Mesenchymal stem cell (in vitro differentiated cells and primary cell): ENCODE results near the gene CD7.
A peak's percentile ranks its signal among the peaks of the same experiment; 100 is the strongest.

Source experiments
- DNase-seq: peaks from one replicate; pipeline ENCODE4 v3.0.0-alpha.2; 2013
- H2AFZ ChIP-seq: one replicate; pipeline ENCODE4 v1.6.1; 2013; ENCODE audit warnings: low read depth, mild to moderate bottlenecking, control low read depth, inconsistent platforms, low read length, moderate library complexity
- H2AK5ac ChIP-seq: 2 replicates; pipeline ENCODE4 v1.6.1; 2013; ENCODE audit warnings: low read length, moderate library complexity, mild to moderate bottlenecking, inconsistent platforms; ENCODE audit not compliant: severe bottlenecking
- H2BK120ac ChIP-seq: one replicate; pipeline ENCODE4 v1.6.1; 2013; ENCODE audit warnings: low read depth, mild to moderate bottlenecking, inconsistent platforms, low read length, moderate library complexity
- H2BK12ac ChIP-seq, 2 experiments: one replicate each; pipeline ENCODE4 v1.6.1; 2013; ENCODE audit warnings: inconsistent platforms in 2 of 2, low read length in 2 of 2, mild to moderate bottlenecking in 2 of 2, moderate library complexity in 2 of 2, control low read depth in 1 of 2
- H2BK15ac ChIP-seq: one replicate; pipeline ENCODE4 v1.6.1; 2013; ENCODE audit warnings: mild to moderate bottlenecking, low read depth, inconsistent platforms; ENCODE audit not compliant: poor library complexity, severe bottlenecking
- H2BK5ac ChIP-seq: 2 replicates; pipeline ENCODE4 v1.6.1; 2013; ENCODE audit warnings: low read depth, mild to moderate bottlenecking, low read length, control low read depth, inconsistent platforms; ENCODE audit not compliant: poor library complexity, severe bottlenecking
- H3K14ac ChIP-seq, 2 experiments: one replicate each; pipeline ENCODE4 v1.6.1; 2013; ENCODE audit warnings: inconsistent platforms in 2 of 2, low read length in 2 of 2, control low read depth in 1 of 2, mild to moderate bottlenecking in 1 of 2, moderate library complexity in 1 of 2
- H3K18ac ChIP-seq, 2 experiments: one replicate each; pipeline ENCODE4 v1.6.1; 2013; ENCODE audit warnings: inconsistent platforms in 2 of 2, low read length in 2 of 2, control low read depth in 1 of 2, low read depth in 1 of 2, mild to moderate bottlenecking in 1 of 2
- H3K23ac ChIP-seq, 2 experiments: one replicate each; pipeline ENCODE4 v1.6.1; 2013; ENCODE audit warnings: inconsistent platforms in 2 of 2, low read length in 2 of 2, mild to moderate bottlenecking in 2 of 2, moderate library complexity in 2 of 2, control low read depth in 1 of 2
- H3K27ac ChIP-seq: 2 replicates; pipeline ENCODE4 v1.5.1; 2013; ENCODE audit warnings: mild to moderate bottlenecking, moderate library complexity, low read length, control low read depth, inconsistent platforms; ENCODE audit not compliant: poor library complexity, severe bottlenecking
- H3K27me3 ChIP-seq, 2 experiments: 2 replicates each; pipeline versions ENCODE4 v1.6.1 to v1.7.0; 2013; ENCODE audit warnings: low read length in 2 of 2, mild to moderate bottlenecking in 2 of 2, moderate library complexity in 2 of 2, control low read depth in 1 of 2, inconsistent platforms in 1 of 2; ENCODE audit not compliant: control insufficient read depth in 1 of 2, insufficient read depth in 1 of 2
- H3K36me3 ChIP-seq, 2 experiments: 2 replicates each; pipeline versions ENCODE4 v1.6.1 to v1.7.0; 2013; ENCODE audit warnings: low read length in 2 of 2, control low read depth in 1 of 2, inconsistent platforms in 1 of 2, low read depth in 1 of 2, mild to moderate bottlenecking in 1 of 2; ENCODE audit not compliant: insufficient read depth in 2 of 2, control insufficient read depth in 1 of 2
- H3K4ac ChIP-seq, 2 experiments: one replicate each; pipeline ENCODE4 v1.6.1; 2013; ENCODE audit warnings: inconsistent platforms in 2 of 2, low read length in 2 of 2, mild to moderate bottlenecking in 2 of 2, moderate library complexity in 2 of 2, control low read depth in 1 of 2, low read depth in 1 of 2
- H3K4me1 ChIP-seq: 2 replicates; pipeline ENCODE4 v1.6.1; 2013; ENCODE audit warnings: low read depth, low read length, control low read depth; ENCODE audit not compliant: control insufficient read depth, insufficient read depth
- H3K4me2 ChIP-seq: 2 replicates; pipeline ENCODE4 v1.6.1; 2013; ENCODE audit warnings: low read length, mild to moderate bottlenecking, inconsistent platforms; ENCODE audit not compliant: poor library complexity, severe bottlenecking
- H3K4me3 ChIP-seq, 2 experiments: 2 replicates each; pipeline versions ENCODE4 v1.5.1 to v1.7.0; 2013; ENCODE audit warnings: low read length in 2 of 2, mild to moderate bottlenecking in 2 of 2, control low read depth in 1 of 2, low read depth in 1 of 2; ENCODE audit not compliant: insufficient read depth in 1 of 2
- H3K79me1 ChIP-seq: replicated peaks from 2 replicates; pipeline ENCODE4 v1.6.1; 2013; ENCODE audit warnings: mild to moderate bottlenecking, control low read depth, low read length, inconsistent platforms; ENCODE audit not compliant: poor library complexity, severe bottlenecking
- H3K9ac ChIP-seq: 2 replicates; pipeline ENCODE4 v1.7.0; 2013; ENCODE audit warnings: mild to moderate bottlenecking, low read length, moderate library complexity
- H3K9me3 ChIP-seq: 2 replicates; pipeline ENCODE4 v1.7.0; 2013; ENCODE audit warnings: mild to moderate bottlenecking, low read length; ENCODE audit not compliant: control insufficient read depth
- H4K8ac ChIP-seq: one replicate; pipeline ENCODE4 v1.6.1; 2013; ENCODE audit warnings: inconsistent platforms, mild to moderate bottlenecking, low read length, moderate library complexity
- H4K91ac ChIP-seq: one replicate; pipeline ENCODE4 v1.6.1; 2013; ENCODE audit warnings: mild to moderate bottlenecking, low read length, inconsistent platforms
- WGBS: methylation state at CpG from one replicate; pipeline ENCODE4 v1.1.7; 2013; ENCODE audit warnings: mixed read lengths; 5-methylcytosine and 5-hydroxymethylcytosine counted together

Gene CD7

GRCh38 chr17:82355770-82356427 lies 38.5 kb upstream of the CD7 start:
- Histone ChIP-seq H3K4me2 (no peak overlapping the region), H2AK5ac (no peak overlapping the region)
- 90% methylated on average over 10 of the region's 11 CpGs for WGBS

GRCh38 chr17:82354804-82355308 lies 37.4 kb upstream of the CD7 start:
- no peak for DNase-seq
- Histone ChIP-seq H2BK120ac (no peak overlapping the region), H3K14ac (no peak overlapping the region), H3K4me3 (no peak overlapping the region), H3K9me3 (no peaks in the 10 kb centered on the region), H2BK15ac (no peak overlapping the region), H4K91ac (no peak overlapping the region), H3K4me1 (peaks cover 44% of the 10 kb centered on the region), H2BK5ac (no peak overlapping the region), H2AK5ac (no peak overlapping the region), H3K4ac (no peak overlapping the region), H3K27me3 (peaks cover 6 to 55% of the 10 kb centered on the region in 2 experiments), H3K4me2 (no peak overlapping the region), H2AFZ (no peak overlapping the region), H2BK12ac (no peak overlapping the region), H4K8ac (no peak overlapping the region), H3K9ac (no peak overlapping the region), H3K27ac (no peak overlapping the region), H3K36me3 (no peaks in the 10 kb centered on the region), H3K79me1 (no peaks in the 10 kb centered on the region), H3K18ac (no peak overlapping the region), H3K23ac (no peak overlapping the region)
- WGBS, result 82% methylated on average over 3 of the region's 7 CpGs

More at GRCh38 chr17:82355770-82356427, 38.5 kb upstream of the CD7 start:
- H4K91ac ChIP-seq, result no peak overlapping the region
- H3K23ac ChIP-seq, result no peak overlapping the region
- H3K18ac ChIP-seq, result no peak overlapping the region
- H2BK15ac ChIP-seq, result no peak overlapping the region
- H2BK120ac ChIP-seq, result no peak overlapping the region
- DNase-seq, result no peak
- H3K79me1 ChIP-seq, result no peaks in the 10 kb centered on the region
- H3K9me3 ChIP-seq, result no peaks in the 10 kb centered on the region
- no peak overlapping the region for H4K8ac ChIP-seq
- no peak overlapping the region for H3K9ac ChIP-seq
- H3K4me3 ChIP-seq, result no peak overlapping the region
- no peaks in the 10 kb centered on the region for H3K36me3 ChIP-seq
- H2BK12ac ChIP-seq, result no peak overlapping the region
- no peak overlapping the region for H3K4ac ChIP-seq
- peaks cover 11 to 55% of the 10 kb centered on the region in 2 experiments for H3K27me3 ChIP-seq
- no peak overlapping the region for H2AFZ ChIP-seq
- H3K14ac ChIP-seq, result no peak overlapping the region
- no peak overlapping the region for H2BK5ac ChIP-seq
- no peak overlapping the region for H3K27ac ChIP-seq
- peaks cover 39% of the 10 kb centered on the region for H3K4me1 ChIP-seq

GRCh38 chr17:82353484-82353883 lies 36.1 kb upstream of the CD7 start:
- H3K4me2 ChIP-seq, result no peak overlapping the region
- peaks cover 39% of the 10 kb centered on the region for H3K4me1 ChIP-seq
- no peak overlapping the region for H3K27ac ChIP-seq
- no peak overlapping the region for H2AK5ac ChIP-seq
- 83% methylated on average over 8 of the region's 8 CpGs for WGBS
- H2BK12ac ChIP-seq, result no peak overlapping the region
- H3K27me3 ChIP-seq, result peaks cover 9 to 44% of the 10 kb centered on the region in 2 experiments
- no peak overlapping the region for H3K14ac ChIP-seq
- no peak overlapping the region for H2BK15ac ChIP-seq
- no peak overlapping the region for H2BK5ac ChIP-seq
- H3K23ac ChIP-seq, result no peak overlapping the region
- DNase-seq, result no peak
- no peak overlapping the region for H3K9ac ChIP-seq
- no peak overlapping the region for H3K4me3 ChIP-seq
- no peak overlapping the region for H2AFZ ChIP-seq
- H4K91ac ChIP-seq, result no peak overlapping the region
- no peak overlapping the region for H3K18ac ChIP-seq
- H4K8ac ChIP-seq, result no peak overlapping the region
- H3K36me3 ChIP-seq, result no peaks in the 10 kb centered on the region
- no peaks in the 10 kb centered on the region for H3K9me3 ChIP-seq
- no peak overlapping the region for H2BK120ac ChIP-seq
- no peaks in the 10 kb centered on the region for H3K79me1 ChIP-seq
- no peak overlapping the region for H3K4ac ChIP-seq

- Histone ChIP-seq H3K9ac (no peak overlapping the region), H3K36me3 (no peaks in the 10 kb centered on the region), H3K18ac (peak overlapping the region in 1 of 2 experiments; percentile 13), H3K27ac (no peak overlapping the region), H2BK15ac (no peak overlapping the region), H2BK12ac (peak overlapping the region in 1 of 2 experiments; percentile 4), H2BK120ac (no peak overlapping the region), H3K4ac (no peak overlapping the region), H3K14ac (no peak overlapping the region), H2AFZ (no peak overlapping the region), H3K9me3 (no peaks in the 10 kb centered on the region), H3K27me3 (peaks cover 9 to 31% of the 10 kb centered on the region in 2 experiments), H2BK5ac (no peak overlapping the region), H3K4me1 (peaks cover 33% of the 10 kb centered on the region), H3K79me1 (no peaks in the 10 kb centered on the region), H4K91ac (no peak overlapping the region), H2AK5ac (no peak overlapping the region), H4K8ac (no peak overlapping the region), H3K23ac (no peak overlapping the region), H3K4me2 (no peak overlapping the region), H3K4me3 (no peak overlapping the region)
- WGBS, result 41% methylated on average over 26 of the region's 26 CpGs
- DNase-seq, result peak; percentile 86
Measured at GRCh38 chr17:82351713-82352488, 34.5 kb upstream of the CD7 start.
